Activated T-helper 1 cell treated with anti-CD3 and anti-CD28 coated beads, Interleukin-12 subunit alpha, Interleukin-12 subunit beta, Interleukin-2, Interleukin-4 antibody, amounts not matched to agents 30 ng/mL and 10 ng/mL and 1 ng/mL, durations not matched to agents 14 hours and 24 hours and 36 hours (primary cell): Measurements from ENCODE around the gene CLEC17A. TPM values are rescaled to one million over a fixed set of nuclear protein-coding genes. Genes with fewer than 3 reads are reported as not detected.
"Not testable (repeated sequence)": the region's sequence is repeated elsewhere in the genome, so short reads cannot be mapped to it uniquely, and the experiment has no call there.

Experiments
- DNase-seq: peaks from one replicate; pipeline ENCODE4 v3.0.0; 2021; ENCODE audit warnings: low spot score
- H3K27ac Mint-ChIP-seq: one replicate; pipeline ENCODE4 v1.8.0; 2021; ENCODE audit warnings: mild to moderate bottlenecking, mixed read lengths
- H3K27me3 Mint-ChIP-seq: one replicate; pipeline ENCODE4 v1.8.0; 2022; ENCODE audit warnings: mild to moderate bottlenecking, moderate library complexity, mixed read lengths; ENCODE audit not compliant: insufficient read depth
- H3K36me3 Mint-ChIP-seq: one replicate; pipeline ENCODE4 v1.8.0; 2021; ENCODE audit warnings: low read depth, mixed read lengths
- H3K4me1 Mint-ChIP-seq: one replicate; pipeline ENCODE4 v1.8.0; 2021; ENCODE audit warnings: low read depth, mixed read lengths
- H3K4me3 Mint-ChIP-seq: one replicate; pipeline ENCODE4 v1.8.0; 2021; ENCODE audit warnings: mild to moderate bottlenecking, moderate library complexity, mixed read lengths
- H3K9me3 Mint-ChIP-seq: one replicate; pipeline ENCODE4 v1.8.0; 2021; ENCODE audit warnings: mixed read lengths
- intact Hi-C: fragments of 100-400 bp; cut with micrococcal nuclease; formaldehyde crosslinking; loops from one replicate; pipeline ENCODE4 v1.15.1; 2024
- total RNA-seq: library from RNA; stranded (reverse); gene quantifications from 2 replicates; pipeline ENCODE4 v1.2.3, GENCODE V29; 2022

CLEC17A gene
- total RNA-seq, 1 donor from 2014 or later, result 0.13 TPM

GRCh38 chr19:14562660-14563589 lies 20.0 kb upstream of the CLEC17A start:
- Mint-ChIP-seq H3K9me3 (no peaks in the 10 kb centered on the region), H3K4me1 (peaks cover 5% of the 10 kb centered on the region), H3K36me3 (peaks cover 6% of the 10 kb centered on the region), H3K27me3 (no peaks in the 10 kb centered on the region), H3K4me3 (no peak overlapping the region), H3K27ac (no peak overlapping the region)
- DNase-seq, result no peak
- intact Hi-C loops, result no loop called here

- H3K4me3 Mint-ChIP-seq, result no peak overlapping the region
- H3K27me3 Mint-ChIP-seq, result no peaks in the 10 kb centered on the region
- DNase-seq, result no peak
- no peaks in the 10 kb centered on the region for H3K9me3 Mint-ChIP-seq
- H3K27ac Mint-ChIP-seq, result no peak overlapping the region
- peaks cover 6% of the 10 kb centered on the region for H3K36me3 Mint-ChIP-seq
- intact Hi-C loops, result no loop called here
- H3K4me1 Mint-ChIP-seq, result peaks cover 5% of the 10 kb centered on the region
These were observed 19.3 kb upstream of the CLEC17A start for GRCh38 chr19:14563590-14563926.

GRCh38 chr19:14563989-14564651 lies 18.8 kb upstream of the CLEC17A start:
- Mint-ChIP-seq H3K9me3 (no peaks in the 10 kb centered on the region), H3K27ac (no peak overlapping the region), H3K27me3 (no peaks in the 10 kb centered on the region), H3K4me1 (peaks cover 6% of the 10 kb centered on the region), H3K4me3 (no peak overlapping the region), H3K36me3 (peaks cover 6% of the 10 kb centered on the region)
- intact Hi-C loops, result no loop called here
- DNase-seq, result no peak

- H3K4me1 Mint-ChIP-seq, result peaks cover 12% of the 10 kb centered on the region
- intact Hi-C loops, H3K36me3 Mint-ChIP-seq, H3K4me3 Mint-ChIP-seq, H3K27me3 Mint-ChIP-seq, H3K9me3 Mint-ChIP-seq, H3K27ac Mint-ChIP-seq, DNase-seq: not testable (repeated sequence)
These were observed 18.1 kb upstream of the CLEC17A start for GRCh38 chr19:14564652-14565297.

GRCh38 chr19:14565298-14565679 lies 17.6 kb upstream of the CLEC17A start:
- Mint-ChIP-seq H3K4me1 (peaks cover 14% of the 10 kb centered on the region), H3K4me3 (no peak overlapping the region), H3K27ac (no peak overlapping the region), H3K9me3 (no peaks in the 10 kb centered on the region), H3K36me3 (peaks cover 6% of the 10 kb centered on the region), H3K27me3 (no peaks in the 10 kb centered on the region)
- DNase-seq, result no peak
- intact Hi-C loops, result no loop called here

- Mint-ChIP-seq H3K27ac (no peak overlapping the region), H3K36me3 (peaks cover 6% of the 10 kb centered on the region), H3K4me3 (no peak overlapping the region), H3K9me3 (no peaks in the 10 kb centered on the region), H3K27me3 (no peaks in the 10 kb centered on the region), H3K4me1 (peaks cover 19% of the 10 kb centered on the region)
- no peak for DNase-seq
- intact Hi-C loops, result no loop called here
These were observed 16.8 kb upstream of the CLEC17A start for GRCh38 chr19:14565765-14566711.

GRCh38 chr19:14566712-14567077 lies 16.2 kb upstream of the CLEC17A start:
- Mint-ChIP-seq H3K9me3 (no peaks in the 10 kb centered on the region), H3K4me1 (peaks cover 26% of the 10 kb centered on the region), H3K27ac (no peak overlapping the region), H3K36me3 (peaks cover 6% of the 10 kb centered on the region), H3K4me3 (no peak overlapping the region), H3K27me3 (no peaks in the 10 kb centered on the region)
- DNase-seq, result no peak
- intact Hi-C loops, result no loop called here

- no peak for DNase-seq
- peaks cover 6% of the 10 kb centered on the region for H3K36me3 Mint-ChIP-seq
- H3K4me3 Mint-ChIP-seq, result no peak overlapping the region
- no peaks in the 10 kb centered on the region for H3K9me3 Mint-ChIP-seq
- no peaks in the 10 kb centered on the region for H3K27me3 Mint-ChIP-seq
- H3K27ac Mint-ChIP-seq, result no peak overlapping the region
- H3K4me1 Mint-ChIP-seq, result peaks cover 27% of the 10 kb centered on the region
- intact Hi-C loops, result no loop called here
These were observed 15.8 kb upstream of the CLEC17A start for GRCh38 chr19:14567079-14567478.

GRCh38 chr19:14570864-14571527 lies 11.9 kb upstream of the CLEC17A start:
- Mint-ChIP-seq H3K4me1 (peaks cover 29% of the 10 kb centered on the region), H3K9me3 (no peaks in the 10 kb centered on the region), H3K36me3 (peaks cover 4% of the 10 kb centered on the region), H3K27me3 (no peaks in the 10 kb centered on the region), H3K27ac (peak overlapping the region; percentile 79), H3K4me3 (peak overlapping the region; percentile 97)
- no peak for DNase-seq
- intact Hi-C loops, result loop anchor here (5.0 kb wide), 1 partner anchor 846 kb away; the partner anchor contains the start of gene AKAP8L

- peaks cover 29% of the 10 kb centered on the region for H3K4me1 Mint-ChIP-seq
- intact Hi-C loops, result loop anchor here (1.0 to 5.0 kb wide), 4 partner anchors 15 to 845 kb away; partner anchors contain the start of gene AKAP8L
- no peaks in the 10 kb centered on the region for H3K27me3 Mint-ChIP-seq
- H3K27ac Mint-ChIP-seq, result peak within 1 kb of the TSS; percentile 79
- H3K9me3 Mint-ChIP-seq, result no peaks in the 10 kb centered on the region
- DNase-seq, result peak; percentile 90
- H3K36me3 Mint-ChIP-seq, result peaks cover 4% of the 10 kb centered on the region
- H3K4me3 Mint-ChIP-seq, result peak within 1 kb of the TSS; percentile 97
These were observed 11.0 kb upstream of the CLEC17A start, which contains the start of gene NDUFB7 for GRCh38 chr19:14571695-14572490. Gene NDUFB7, minus strand, starts transcription at chr19:14572066. Its CDS starts 66 bp downstream, at chr19:14572000.

GRCh38 chr19:14575428-14575980 lies 7.4 kb upstream of the CLEC17A start:
- Mint-ChIP-seq H3K27me3 (no peaks in the 10 kb centered on the region), H3K27ac (no peak overlapping the region), H3K36me3 (no peaks in the 10 kb centered on the region), H3K4me1 (peaks cover 20% of the 10 kb centered on the region), H3K4me3 (no peak overlapping the region), H3K9me3 (no peaks in the 10 kb centered on the region)
- DNase-seq, result no peak
- intact Hi-C loops, result no loop called here
